GM13977 (cell line): Measurements from ENCODE around the gene GPR83.

Experiments
- DNase-seq: peaks from one replicate; pipeline ENCODE4 v3.0.0; 2012; ENCODE audit warnings: low spot score
- CTCF ChIP-seq: IDR thresholded peaks from 2 replicates; pipeline ENCODE4 v1.5.1; 2012; ENCODE audit warnings: mild to moderate bottlenecking, control low read depth; ENCODE audit not compliant: insufficient read depth; ENCODE audit errors: extremely low read depth, missing control alignments
- in situ Hi-C: fragments of 300-500 bp; cut with MboI; formaldehyde crosslinking; loops from one replicate; pipeline ENCODE4 v1.12.0; 2022; ENCODE audit warnings: low sequenced_read_pairs, low pct_unique_long_range_greater_than_20kb, mixed read lengths, inconsistent platforms; ENCODE audit not compliant: unreplicated experiment

The GPR83 gene

GRCh38 chr11:94400839-94401772, at the start of gene GPR83:
TSS of gene GPR83 (minus strand) at chr11:94401419. CDS start at chr11:94401247, 172 bp downstream.
- peak; percentile 44 for DNase-seq

GRCh38 chr11:94450048-94450447, 48.8 kb upstream of the GPR83 start:
- DNase-seq: no peak
- in situ Hi-C loops: no loop called here
- TF ChIP-seq CTCF: no peak

More at GRCh38 chr11:94400839-94401772, at the start of gene GPR83:
- no peak for TF ChIP-seq CTCF
- in situ Hi-C loops: no loop called here

- no peak for TF ChIP-seq CTCF
- DNase-seq: no peak
- in situ Hi-C loops: no loop called here
Observed at GRCh38 chr11:94449437-94449836, 48.2 kb upstream of the GPR83 start.

GRCh38 chr11:94449029-94449428, 47.8 kb upstream of the GPR83 start:
- TF ChIP-seq CTCF: no peak
- in situ Hi-C loops: no loop called here
- DNase-seq: no peak

GRCh38 chr11:94447149-94447548, 45.9 kb upstream of the GPR83 start:
- no peak for TF ChIP-seq CTCF
- DNase-seq: no peak
- in situ Hi-C loops: no loop called here

GRCh38 chr11:94445641-94446040, 44.4 kb upstream of the GPR83 start:
- no peak for TF ChIP-seq CTCF
- in situ Hi-C loops: no loop called here
- DNase-seq: no peak
